Suprapubic skin (tissue), 4 donors: ENCODE measurements around the gene ARHGAP6.

ENCODE experiments used
- EP300 ChIP-seq: sonication (generic); formaldehyde crosslinking; IDR thresholded peaks from one replicate; pipeline ENCODE4 v1.6.1; 2017; ENCODE audit warnings: antibody characterized with exemption
- POLR2A ChIP-seq, 2 donors: fragments of 450-650 bp; IDR thresholded peaks; one replicate each; pipeline ENCODE4 v1.6.1; 2017; ENCODE audit warnings: antibody characterized with exemption in 2 of 2, mild to moderate bottlenecking in 2 of 2, moderate library complexity in 2 of 2
- POLR2AphosphoS5 ChIP-seq, 3 donors: sonication (generic); formaldehyde crosslinking; IDR thresholded peaks; one replicate each; pipeline ENCODE4 v1.6.1; 2017; ENCODE audit warnings: antibody characterized with exemption in 3 of 3
- TF ChIP-seq, protein P1 (sequence below), 2 donors: fragments of 200-600 bp in 1 of 2; fragments of 450-650 bp in 1 of 2; sonication (generic) in 1 of 2; IDR thresholded peaks; one replicate each; pipeline ENCODE4 v1.5.1; 2016 to 2019; ENCODE audit warnings: antibody characterized with exemption in 2 of 2, mild to moderate bottlenecking in 1 of 2, moderate library complexity in 1 of 2

DNA sequence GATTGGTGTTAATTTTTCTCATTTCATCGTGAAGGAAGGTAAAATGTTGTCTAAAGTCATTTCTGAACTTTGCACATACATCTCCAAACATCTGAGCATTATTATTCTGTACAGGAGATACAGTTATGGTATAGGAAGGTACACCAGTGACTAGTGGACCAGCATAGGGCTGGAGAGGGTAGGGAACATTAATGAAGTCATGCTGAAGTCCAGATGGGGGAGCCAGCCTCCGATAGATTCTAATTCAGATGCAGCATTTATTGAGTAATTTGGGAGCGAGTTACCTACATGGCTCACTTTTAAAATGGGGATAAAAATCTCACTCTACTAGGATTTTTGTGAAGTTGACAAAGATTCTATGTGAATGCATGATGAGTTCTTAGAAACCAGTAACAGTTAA lies 337.6 kb downstream of the ARHGAP6 start:
- TF ChIP-seq, protein P1, sequence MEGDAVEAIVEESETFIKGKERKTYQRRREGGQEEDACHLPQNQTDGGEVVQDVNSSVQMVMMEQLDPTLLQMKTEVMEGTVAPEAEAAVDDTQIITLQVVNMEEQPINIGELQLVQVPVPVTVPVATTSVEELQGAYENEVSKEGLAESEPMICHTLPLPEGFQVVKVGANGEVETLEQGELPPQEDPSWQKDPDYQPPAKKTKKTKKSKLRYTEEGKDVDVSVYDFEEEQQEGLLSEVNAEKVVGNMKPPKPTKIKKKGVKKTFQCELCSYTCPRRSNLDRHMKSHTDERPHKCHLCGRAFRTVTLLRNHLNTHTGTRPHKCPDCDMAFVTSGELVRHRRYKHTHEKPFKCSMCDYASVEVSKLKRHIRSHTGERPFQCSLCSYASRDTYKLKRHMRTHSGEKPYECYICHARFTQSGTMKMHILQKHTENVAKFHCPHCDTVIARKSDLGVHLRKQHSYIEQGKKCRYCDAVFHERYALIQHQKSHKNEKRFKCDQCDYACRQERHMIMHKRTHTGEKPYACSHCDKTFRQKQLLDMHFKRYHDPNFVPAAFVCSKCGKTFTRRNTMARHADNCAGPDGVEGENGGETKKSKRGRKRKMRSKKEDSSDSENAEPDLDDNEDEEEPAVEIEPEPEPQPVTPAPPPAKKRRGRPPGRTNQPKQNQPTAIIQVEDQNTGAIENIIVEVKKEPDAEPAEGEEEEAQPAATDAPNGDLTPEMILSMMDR (IDR thresholded peaks at IDR 0.05), result no peak
- TF ChIP-seq POLR2A (IDR thresholded peaks at IDR 0.05), result no peak
- TF ChIP-seq EP300, result no peak
- TF ChIP-seq POLR2AphosphoS5 (IDR thresholded peaks at IDR 0.05), result no peak
